ENCODE results near the gene MYRF.

MYRF gene

GRCh38 chr11:61806785-61807184 is 54.3 kb downstream of the MYRF start:
- no peak for DNase-seq (ENCODE audit: low spot score)
- no peak for TF ChIP-seq CTCF (IDR thresholded peaks at IDR 0.05; ENCODE audit: extremely low read depth, insufficient read depth, missing control alignments)
- in situ Hi-C loops (cut with MboI; ENCODE audit: low pct_unique_long_range_greater_than_20kb, low sequenced_read_pairs, unreplicated experiment), result no loop called here

- TF ChIP-seq CTCF (IDR thresholded peaks at IDR 0.05; ENCODE audit: extremely low read depth, insufficient read depth, missing control alignments), result no peak
- no peak for DNase-seq (ENCODE audit: low spot score)
- in situ Hi-C loops (cut with MboI; ENCODE audit: low pct_unique_long_range_greater_than_20kb, low sequenced_read_pairs, unreplicated experiment), result no loop called here
These were observed 58.3 kb downstream of the MYRF start for GRCh38 chr11:61810671-61811175.

- in situ Hi-C loops (cut with MboI; ENCODE audit: low pct_unique_long_range_greater_than_20kb, low sequenced_read_pairs, unreplicated experiment), result no loop called here
- TF ChIP-seq CTCF (IDR thresholded peaks at IDR 0.05; ENCODE audit: extremely low read depth, insufficient read depth, missing control alignments), result no peak
- no peak for DNase-seq (ENCODE audit: low spot score)
These were observed 59.4 kb downstream of the MYRF start for GRCh38 chr11:61811831-61812230.

GRCh38 chr11:61812736-61813411 is 60.4 kb downstream of the MYRF start:
- TF ChIP-seq CTCF (IDR thresholded peaks at IDR 0.05; ENCODE audit: extremely low read depth, insufficient read depth, missing control alignments), result no peak
- in situ Hi-C loops (cut with MboI; ENCODE audit: low pct_unique_long_range_greater_than_20kb, low sequenced_read_pairs, unreplicated experiment), result no loop called here
- no peak for DNase-seq (ENCODE audit: low spot score)

GRCh38 chr11:61814247-61814957 is 62.0 kb downstream of the MYRF start:
- in situ Hi-C loops (cut with MboI; ENCODE audit: low pct_unique_long_range_greater_than_20kb, low sequenced_read_pairs, unreplicated experiment), result no loop called here
- DNase-seq (ENCODE audit: low spot score), result no peak
- TF ChIP-seq CTCF (IDR thresholded peaks at IDR 0.05; ENCODE audit: extremely low read depth, insufficient read depth, missing control alignments), result no peak

- in situ Hi-C loops (cut with MboI; ENCODE audit: low pct_unique_long_range_greater_than_20kb, low sequenced_read_pairs, unreplicated experiment), result no loop called here
- no peak for TF ChIP-seq CTCF (IDR thresholded peaks at IDR 0.05; ENCODE audit: extremely low read depth, insufficient read depth, missing control alignments)
- peak; percentile 95 for DNase-seq (ENCODE audit: low spot score)
These were observed 62.7 kb downstream of the MYRF start for GRCh38 chr11:61814958-61815789.
